Fibroblast of skin of back (primary cell): ENCODE measurements around the gene ARHGAP1.

ENCODE experiments used
- DNase-seq: peaks from one replicate; pipeline ENCODE4 v3.0.0-alpha.2; 2013

ARHGAP1 gene

DNA sequence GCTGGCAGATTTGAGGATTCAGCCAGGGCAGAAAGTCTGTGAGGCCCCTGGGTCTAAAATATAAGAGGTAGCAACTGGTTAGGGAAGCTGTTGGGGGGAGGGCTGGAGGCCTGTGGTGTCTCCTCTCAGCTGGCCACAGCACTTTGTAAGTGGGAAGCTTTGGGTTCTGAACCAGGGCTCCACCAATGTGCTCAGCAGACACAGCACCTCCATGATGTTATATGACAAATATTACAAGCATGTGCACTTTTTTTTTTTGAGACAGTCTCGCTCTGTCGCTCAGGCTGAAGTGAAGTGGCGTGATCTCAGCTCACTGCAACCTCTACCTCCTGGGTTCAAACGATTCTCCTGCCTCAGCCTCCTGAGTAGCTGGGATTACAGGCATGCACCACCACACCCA is 8.0 kb downstream of the ARHGAP1 start:
- peak; percentile 40 for DNase-seq

DNA sequence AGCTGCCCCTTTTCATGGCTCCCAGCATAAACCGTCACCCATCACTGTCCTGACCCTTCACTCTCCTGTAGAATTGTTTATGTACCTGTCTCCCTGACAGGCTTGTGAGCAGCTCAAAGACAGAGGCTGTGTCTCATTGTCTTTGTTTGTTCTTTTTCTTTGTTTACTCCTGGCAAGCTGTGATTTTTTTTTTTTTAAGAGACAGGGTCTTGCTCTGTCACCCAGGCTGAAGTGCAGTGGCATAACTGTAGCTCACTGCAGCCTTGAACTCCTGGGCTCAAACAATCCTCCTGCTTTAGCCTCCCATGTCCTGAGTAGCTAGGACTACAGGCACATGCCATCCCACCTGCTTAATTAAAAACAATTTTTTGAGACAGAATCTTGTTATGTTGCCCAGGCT is 9.7 kb downstream of the ARHGAP1 start:
- no peak for DNase-seq

- no peak for DNase-seq
Observed at GRCh38 chr11:46686886-46687795, 13.3 kb downstream of the ARHGAP1 start.

GRCh38 chr11:46684367-46684766 is 16.1 kb downstream of the ARHGAP1 start:
- DNase-seq = no peak

DNA sequence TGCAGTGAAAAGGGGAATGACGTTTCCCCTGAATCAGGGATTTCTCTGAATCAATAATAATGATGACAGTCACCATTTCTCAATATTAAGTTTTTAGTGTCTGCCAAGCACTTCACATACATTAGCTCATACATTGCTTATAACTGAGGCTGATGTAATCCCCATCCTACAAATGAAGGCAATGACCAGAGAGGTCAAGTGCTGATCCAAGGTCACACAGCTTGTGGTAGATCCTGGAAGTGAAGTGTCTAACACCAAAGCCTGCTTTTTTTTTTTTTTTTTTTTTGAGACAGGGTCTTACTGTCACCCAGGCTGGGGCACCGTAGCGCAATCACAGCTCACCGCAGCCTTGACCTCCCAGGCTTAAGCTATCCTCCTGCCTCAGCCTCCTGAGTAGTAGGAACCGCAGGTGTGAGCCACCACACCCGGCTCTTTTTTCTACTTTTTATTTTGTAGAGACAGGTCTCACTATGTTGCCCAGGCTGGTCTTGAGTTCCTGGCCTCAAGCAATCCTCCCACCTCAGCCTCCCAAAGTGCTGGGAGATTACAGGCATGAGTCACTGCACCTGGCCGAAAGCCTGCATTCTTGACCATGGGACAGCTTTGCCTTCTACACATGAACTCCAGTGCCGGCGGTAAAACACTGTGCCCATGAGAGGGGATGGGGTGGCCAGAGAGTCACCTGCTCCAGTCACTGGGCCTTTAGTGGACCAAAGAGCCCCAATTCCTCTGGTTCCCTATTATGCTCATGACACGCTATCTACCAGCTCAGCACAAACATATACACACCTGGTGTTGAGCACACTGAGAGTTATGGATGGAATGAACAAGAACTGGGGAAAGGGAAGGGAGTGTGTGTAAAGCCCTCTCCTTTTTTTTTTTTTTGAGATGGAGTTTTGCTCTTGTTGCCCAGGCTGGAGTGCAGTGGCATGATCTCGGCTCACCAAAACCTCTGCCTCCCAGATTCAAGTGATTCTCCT is 17.4 kb downstream of the ARHGAP1 start:
- no peak for DNase-seq

DNA sequence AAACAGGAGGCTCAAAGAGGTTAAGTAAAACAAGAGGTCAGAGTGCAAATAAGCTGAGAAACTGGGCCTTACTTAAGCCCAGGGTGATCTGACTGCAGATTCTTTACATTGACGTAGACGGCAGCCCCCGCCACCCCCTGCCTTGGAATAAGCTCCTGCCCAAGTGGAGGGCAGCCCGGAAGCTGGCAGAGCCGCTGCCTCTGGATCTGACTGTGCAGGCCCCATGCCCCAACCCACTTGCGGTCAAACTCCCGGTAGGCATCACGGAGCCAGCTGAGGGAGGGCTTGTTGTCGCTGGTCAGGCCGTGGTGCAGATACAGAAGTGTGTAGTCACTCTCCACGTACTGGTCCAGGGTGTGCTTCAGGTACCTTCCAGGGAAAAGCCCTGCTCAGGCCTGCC is 18.6 kb downstream of the ARHGAP1 start:
- no peak for DNase-seq

DNA sequence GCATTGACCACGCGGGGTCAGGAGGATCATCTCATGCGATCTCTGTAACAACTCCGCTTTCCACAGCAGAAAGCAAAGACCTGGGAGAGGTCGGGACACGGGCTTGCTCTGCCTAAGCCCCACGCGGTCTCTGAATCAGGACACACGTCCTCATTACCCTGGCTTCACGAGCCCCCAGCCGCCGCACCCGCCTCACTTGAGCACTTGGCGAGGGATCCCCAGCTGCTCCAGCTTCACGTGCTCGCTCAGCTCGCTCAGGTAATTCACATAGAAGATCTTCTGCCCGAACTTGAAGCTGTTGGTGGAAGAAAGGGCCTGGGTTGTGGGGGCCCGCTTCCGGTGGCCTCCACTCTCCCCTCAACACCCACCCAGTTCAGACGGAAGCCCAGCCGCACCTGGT is 19.6 kb downstream of the ARHGAP1 start:
- no peak for DNase-seq

DNA sequence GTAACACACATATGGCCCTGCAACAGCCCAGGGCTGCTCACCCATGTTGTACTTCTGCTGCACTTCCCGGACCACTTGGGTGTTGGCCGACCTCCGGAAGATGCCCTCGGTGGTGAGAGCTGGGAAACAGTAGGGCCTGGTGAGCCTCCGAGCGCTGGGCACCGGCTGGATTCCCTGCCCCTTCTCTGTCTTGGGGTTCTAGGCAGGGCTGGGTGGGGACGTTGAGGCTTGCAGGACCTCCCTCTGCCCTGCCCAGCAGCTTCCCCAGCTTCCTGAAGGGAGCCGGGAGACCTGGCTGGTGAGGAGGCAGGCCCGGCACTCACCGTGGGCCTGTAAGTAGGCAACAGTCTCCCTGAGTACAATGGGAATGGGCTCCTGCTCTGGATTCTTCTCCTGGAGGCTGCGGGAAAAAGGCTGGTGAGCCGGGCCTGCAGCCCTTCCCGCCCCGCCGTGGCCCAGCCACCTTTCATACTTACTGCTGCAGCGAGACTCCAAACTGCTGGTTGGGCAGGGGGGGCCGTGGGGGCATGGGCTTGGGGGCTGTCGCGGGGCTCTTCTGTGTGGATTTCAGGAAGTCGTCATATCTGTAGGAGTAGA is 20.2 kb downstream of the ARHGAP1 start:
- DNase-seq = no peak

- DNase-seq = no peak
Observed at GRCh38 chr11:46679241-46680163, 20.9 kb downstream of the ARHGAP1 start.

DNA sequence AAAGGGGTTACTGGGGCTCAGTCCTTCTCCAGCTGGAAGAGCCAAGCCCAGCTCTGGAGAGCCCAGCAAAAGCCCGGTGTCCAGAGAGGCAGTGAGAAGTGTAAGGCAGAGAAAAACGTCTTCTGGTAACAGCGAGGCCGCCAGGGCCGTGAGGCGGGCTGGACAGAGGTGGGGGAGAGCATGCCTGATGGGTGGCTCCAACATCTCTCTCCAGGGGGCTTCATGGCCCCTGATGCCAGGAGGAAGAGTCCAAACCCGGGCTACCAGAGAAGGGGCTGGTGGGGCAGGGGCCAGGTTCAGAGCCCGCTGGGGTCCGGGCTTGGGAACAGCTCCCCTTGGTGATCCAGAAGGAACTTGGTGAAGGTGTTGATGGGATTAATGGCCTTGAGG is 21.7 kb downstream of the ARHGAP1 start:
- DNase-seq = no peak

- DNase-seq = peak; percentile 12
Observed at GRCh38 chr11:46677991-46678740, 22.3 kb downstream of the ARHGAP1 start.

DNA sequence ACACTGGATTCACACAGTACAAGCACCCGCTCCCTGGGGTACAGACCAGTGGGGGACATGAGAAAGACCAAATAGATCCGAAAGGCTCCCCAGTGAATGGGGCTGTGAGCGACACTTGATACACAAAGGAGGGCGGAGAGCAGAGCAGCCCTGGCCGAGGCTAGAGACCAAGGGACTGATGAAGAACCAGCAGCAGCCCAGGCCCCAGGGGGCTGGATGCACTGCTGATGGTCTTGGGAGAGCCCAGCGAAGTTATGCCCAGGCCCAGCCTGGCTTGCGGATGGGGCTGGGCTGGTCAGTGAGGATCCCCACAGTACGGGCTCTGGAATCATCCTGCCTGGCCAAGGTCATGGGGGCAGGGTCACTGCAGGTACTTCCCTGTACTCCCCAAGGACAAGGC is 23.2 kb downstream of the ARHGAP1 start:
- no peak for DNase-seq

DNA sequence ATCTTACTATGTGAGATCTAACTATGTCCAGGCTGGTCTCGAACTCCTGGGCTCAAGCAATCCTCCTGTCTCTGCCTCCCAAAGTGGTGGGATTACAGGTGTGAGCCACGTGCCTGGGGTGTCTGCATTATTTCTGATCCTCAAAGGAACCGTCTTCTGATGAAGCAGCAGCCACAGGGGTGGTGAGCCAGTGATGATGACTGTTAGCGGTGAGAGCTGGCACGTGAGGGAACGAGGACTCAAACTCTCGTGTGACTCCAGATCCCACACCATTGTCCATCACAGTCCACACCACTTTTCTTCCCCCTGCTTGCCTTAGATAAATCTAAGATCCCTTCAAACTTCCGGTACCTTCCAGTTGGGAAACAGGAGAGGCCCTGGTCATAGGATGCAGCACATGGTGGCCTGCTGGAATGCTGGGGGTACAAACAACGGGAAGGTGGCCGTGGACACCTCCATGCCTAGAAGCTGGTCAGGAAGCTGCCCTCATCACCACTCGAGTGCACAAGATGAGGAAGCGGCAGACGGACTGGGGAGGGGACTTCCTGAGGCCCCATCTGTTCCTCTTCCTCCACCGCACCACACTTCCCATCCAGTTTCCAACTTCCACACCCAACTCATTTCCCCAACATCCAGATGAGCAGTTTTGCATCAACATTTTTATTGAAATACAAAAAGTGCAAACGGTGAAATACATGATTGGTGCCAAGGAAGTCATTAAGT is 23.8 kb downstream of the ARHGAP1 start:
- DNase-seq = no peak

- DNase-seq = no peak
Observed at GRCh38 chr11:46675949-46676348, 24.5 kb downstream of the ARHGAP1 start.

DNA sequence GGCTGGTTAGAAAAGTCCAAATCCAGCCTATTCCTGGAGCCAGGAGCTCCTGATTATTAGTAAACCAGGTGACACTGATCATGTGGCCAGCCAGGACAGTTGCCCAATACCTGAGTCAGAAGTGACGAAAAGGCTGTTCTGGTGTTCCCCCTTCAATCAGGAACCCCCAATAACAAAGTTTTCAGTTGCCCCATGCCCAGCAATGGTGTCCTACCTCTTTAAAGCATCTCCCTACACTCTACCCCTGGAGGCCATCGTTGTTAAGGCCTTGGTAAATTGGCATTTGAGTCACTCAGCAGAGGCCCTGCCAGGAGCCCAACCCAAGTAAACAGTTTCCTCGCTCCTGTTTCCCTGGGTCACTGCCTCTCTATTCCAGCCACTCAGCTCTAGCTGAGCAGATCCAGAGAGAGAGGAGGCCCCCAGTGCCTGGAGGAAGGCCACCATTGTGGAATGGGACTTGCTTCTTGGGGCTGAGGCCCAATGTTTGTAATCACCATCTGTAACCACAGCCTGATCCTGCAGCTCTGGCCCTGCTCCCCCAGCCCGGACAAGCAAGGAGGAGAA is 25.0 kb downstream of the ARHGAP1 start:
- peak; percentile 43 for DNase-seq

- peak; percentile 12 for DNase-seq
Observed at GRCh38 chr11:46674463-46675287, 25.7 kb downstream of the ARHGAP1 start.

DNA sequence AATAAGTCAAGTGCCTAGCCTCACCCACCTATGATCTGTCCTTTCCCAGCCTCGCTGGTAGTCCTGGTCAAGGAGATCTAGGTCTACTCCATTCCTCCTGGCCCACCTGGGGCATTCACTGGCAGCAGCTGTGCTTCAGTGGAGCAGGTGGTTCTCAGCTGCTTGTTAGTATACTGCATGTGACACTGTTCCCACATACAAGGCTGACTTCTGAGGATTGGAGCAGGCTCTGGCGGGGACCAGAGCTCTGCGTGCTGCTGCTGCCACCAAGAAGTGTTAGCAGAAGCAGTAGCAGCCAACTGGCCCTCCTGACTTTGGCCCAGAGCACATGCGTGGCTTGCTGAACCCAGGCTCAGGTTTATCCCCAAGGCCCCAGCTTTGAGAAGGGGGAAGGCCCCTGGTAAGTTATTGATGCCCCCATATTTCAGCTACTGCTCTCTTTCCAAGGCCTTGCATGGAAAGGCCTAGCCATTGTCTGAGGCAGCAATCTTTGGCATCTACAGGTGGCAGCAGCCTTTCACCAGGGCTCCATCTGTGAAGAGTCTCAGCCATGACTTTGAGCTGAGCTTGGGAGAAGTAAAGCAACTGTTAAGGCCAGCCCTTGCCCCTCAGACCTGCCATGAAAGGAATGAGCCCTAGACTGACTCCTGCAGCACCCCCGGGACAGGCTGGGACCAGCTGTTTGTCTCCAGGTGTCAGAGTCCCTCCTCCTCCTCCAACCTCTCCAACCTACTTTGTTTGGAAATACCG is 26.5 kb downstream of the ARHGAP1 start:
- DNase-seq = no peak

- no peak for DNase-seq
Observed at GRCh38 chr11:46672381-46672839, 28.0 kb downstream of the ARHGAP1 start.
